Stimulated activated CD4-positive, alpha-beta T cell treated with anti-CD3 and anti-CD28 coated beads, Interleukin-4, amount 100 ng/mL, for 24 hours (primary cell): ENCODE measurements around the gene ERBIN.
"Not testable (repeated sequence)": the region's sequence is repeated elsewhere in the genome, so short reads cannot be mapped to it uniquely, and the experiment has no call there.

Experiments
- DNase-seq: peaks from one replicate; pipeline ENCODE4 v3.0.0-alpha.2; 2020

Gene ERBIN, protein sequence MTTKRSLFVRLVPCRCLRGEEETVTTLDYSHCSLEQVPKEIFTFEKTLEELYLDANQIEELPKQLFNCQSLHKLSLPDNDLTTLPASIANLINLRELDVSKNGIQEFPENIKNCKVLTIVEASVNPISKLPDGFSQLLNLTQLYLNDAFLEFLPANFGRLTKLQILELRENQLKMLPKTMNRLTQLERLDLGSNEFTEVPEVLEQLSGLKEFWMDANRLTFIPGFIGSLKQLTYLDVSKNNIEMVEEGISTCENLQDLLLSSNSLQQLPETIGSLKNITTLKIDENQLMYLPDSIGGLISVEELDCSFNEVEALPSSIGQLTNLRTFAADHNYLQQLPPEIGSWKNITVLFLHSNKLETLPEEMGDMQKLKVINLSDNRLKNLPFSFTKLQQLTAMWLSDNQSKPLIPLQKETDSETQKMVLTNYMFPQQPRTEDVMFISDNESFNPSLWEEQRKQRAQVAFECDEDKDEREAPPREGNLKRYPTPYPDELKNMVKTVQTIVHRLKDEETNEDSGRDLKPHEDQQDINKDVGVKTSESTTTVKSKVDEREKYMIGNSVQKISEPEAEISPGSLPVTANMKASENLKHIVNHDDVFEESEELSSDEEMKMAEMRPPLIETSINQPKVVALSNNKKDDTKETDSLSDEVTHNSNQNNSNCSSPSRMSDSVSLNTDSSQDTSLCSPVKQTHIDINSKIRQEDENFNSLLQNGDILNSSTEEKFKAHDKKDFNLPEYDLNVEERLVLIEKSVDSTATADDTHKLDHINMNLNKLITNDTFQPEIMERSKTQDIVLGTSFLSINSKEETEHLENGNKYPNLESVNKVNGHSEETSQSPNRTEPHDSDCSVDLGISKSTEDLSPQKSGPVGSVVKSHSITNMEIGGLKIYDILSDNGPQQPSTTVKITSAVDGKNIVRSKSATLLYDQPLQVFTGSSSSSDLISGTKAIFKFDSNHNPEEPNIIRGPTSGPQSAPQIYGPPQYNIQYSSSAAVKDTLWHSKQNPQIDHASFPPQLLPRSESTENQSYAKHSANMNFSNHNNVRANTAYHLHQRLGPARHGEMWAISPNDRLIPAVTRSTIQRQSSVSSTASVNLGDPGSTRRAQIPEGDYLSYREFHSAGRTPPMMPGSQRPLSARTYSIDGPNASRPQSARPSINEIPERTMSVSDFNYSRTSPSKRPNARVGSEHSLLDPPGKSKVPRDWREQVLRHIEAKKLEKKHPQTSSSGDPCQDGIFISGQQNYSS (N-terminal part only)

DNA sequence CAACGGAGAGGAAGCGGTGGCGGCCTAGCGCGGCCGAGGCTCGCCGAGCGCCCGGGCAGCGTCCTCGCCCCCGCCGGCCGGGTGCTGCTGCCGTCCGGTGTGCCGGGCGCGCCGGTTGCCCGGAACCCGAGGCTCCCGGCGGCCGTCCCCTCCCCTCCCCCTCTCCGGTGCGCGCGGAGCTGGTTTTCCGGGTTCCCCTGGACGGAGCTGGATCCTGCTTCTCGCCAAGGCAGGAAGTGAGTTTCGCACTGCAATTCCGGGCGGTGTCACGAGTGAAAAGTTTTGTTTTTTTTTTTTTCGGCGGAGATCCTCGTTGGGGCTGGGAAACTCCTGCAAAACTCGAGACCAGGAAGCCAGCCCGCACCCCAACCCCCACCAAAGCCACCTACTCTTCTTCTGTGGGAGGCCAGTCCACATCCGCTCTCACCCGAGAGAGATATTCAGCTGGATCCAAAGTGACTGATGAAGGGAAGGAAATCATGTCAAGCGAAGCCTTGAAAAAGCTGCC is at the start of gene ERBIN:
ERBIN (plus strand) TSS at position 300 of the 508 bp plus-strand sequence. CDS start 66,144 bp downstream, outside the sequence.
- peak; percentile 70 for DNase-seq

DNA sequence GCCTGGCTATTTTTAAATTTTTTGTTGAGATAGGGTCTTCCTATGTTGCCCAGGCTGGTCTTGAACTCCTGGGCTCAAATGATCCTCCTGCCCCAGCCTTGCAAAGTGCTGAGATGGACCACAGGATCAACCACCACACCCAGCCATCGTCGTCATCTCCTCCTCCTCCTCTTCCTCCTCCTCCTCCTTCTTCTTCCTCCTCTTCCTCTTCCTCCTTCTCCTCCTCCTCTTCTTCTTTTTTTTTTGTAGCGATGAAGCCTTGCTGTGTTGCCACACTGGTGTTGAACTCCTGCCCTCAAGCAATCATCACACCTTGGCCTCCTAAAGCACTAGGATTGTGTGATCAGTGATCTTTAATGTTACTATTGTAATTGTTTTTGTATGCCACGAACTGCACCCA is 49.4 kb upstream of the ERBIN start:
- no peak for DNase-seq

DNA sequence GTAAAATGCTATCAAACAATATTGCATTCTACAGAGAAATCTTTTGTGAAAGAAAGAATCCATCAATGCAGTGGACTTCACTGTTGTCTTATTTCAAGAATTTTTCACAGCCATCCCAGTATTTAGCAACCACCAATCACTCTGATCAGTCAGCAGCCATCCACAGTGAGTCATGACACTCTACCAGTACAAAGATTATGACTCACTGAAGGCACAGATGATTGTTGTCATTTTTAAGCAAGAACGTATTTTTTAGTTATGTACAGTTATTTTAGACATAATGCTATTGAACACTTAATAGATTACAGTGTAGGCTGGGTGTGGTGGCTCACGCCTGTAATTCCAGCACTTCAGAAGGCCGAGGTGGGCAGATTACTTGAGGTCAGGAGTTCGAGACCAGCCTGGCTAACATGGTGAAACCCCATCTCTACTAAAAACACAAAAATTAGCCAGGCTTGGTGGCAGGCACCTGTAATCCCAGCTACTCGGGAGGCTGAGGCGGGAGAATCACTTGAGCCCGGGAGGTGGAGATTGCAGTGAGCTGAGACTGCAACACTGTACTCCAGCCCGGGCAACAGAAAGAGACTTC is 46.6 kb upstream of the ERBIN start:
- DNase-seq: peak; percentile 15

DNA sequence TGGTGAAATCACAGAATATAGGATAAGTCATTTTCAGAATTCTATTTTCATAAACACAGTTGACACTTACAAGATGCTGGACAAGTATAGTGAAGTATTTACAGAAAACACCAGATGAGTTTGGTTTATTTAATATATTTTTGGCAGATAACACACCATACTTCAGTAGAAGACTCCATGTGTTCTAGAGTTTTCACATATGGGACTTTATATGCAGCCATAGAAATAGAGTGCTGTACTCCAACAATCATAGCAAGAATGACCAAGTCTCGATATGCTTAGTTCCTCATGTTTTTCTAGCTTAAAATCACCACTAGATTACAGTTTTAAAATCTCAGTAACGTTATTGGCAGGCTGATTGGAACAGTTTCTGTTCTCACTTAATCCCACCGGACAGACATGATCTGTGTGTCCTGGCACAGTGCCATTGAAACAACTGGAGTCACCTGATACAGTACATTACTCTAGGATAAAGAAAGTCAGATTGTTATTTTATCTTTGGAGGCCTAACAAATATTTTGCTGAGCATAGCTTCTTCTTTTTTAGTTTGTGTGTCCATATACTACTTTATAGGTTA is 45.8 kb upstream of the ERBIN start:
- DNase-seq: no peak

DNA sequence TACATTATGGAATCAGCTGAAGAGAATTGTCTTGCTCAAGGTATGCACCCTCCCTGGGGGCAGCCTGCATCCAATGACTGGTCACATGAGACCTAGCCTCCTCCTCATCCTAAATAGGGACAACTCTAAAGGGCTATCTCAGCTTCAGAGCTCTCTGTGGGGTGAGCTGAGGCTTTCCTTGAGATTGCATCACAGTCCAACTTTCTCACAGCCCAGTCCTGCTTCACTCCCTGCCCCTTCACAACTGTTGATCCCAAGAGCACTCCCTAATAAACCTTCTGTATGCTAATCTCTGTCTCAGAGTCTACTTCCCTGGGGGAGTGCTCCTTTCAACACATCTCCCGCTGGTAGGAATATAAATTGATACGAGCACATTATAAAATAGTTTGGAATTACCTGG is 44.1 kb upstream of the ERBIN start:
- DNase-seq: no peak

DNA sequence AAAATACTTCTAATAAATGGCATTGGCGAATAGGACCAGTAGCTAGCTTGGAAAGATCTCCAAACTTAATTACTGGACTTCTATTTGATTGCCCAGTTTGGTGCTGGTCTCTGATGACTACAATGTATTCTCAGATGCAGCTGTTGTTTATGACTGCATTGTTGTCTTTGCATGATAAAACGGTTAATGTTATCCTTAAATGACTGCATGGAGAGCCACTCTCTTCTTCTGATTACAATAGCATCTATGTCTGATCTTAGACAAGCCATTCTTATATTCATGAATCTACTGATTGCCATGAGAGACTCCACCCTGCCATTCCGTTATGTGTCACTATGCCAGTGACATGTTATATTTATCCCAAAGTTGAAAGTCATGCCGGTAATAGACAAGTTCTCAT is 42.9 kb upstream of the ERBIN start:
- DNase-seq: no peak

DNA sequence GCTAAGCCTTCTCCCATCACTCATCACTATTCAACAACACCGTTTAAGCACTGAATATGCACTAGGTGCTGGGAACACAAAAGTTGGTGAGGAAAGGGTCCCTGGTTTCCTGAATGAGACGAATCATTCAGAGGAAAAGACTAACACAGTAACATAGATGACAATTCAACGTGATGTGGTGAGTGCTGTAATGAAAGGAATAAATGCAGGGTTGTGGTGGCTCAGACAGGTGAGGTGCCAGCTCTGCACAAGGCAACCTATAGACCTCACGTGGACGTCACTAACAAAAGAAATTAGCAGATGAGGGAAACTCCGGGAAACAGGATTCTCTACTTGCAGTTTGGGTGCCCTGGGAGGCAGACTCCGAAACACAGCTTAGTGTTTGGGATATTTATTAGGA is 40.0 kb upstream of the ERBIN start:
- no peak for DNase-seq

DNA sequence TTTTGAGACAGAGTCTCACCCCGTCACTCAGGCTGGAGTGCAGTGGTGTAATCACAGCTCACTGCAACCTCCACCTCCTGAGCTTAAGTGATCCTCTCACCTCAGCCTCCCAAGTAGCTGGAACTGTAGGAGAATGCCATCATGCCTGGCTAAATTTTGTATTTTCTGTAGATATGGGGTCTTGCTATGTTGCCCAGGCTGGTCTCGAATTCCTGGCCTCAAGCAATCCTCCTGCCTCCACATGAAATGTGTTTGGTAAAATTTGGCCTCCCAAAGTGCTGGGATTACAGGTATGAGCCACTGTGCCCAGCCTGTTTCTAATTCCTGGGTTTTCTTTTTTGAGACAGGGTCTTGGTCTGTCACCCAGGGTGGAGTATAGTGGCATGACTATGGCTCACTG is 34.4 kb upstream of the ERBIN start:
- not testable (repeated sequence) for DNase-seq

DNA sequence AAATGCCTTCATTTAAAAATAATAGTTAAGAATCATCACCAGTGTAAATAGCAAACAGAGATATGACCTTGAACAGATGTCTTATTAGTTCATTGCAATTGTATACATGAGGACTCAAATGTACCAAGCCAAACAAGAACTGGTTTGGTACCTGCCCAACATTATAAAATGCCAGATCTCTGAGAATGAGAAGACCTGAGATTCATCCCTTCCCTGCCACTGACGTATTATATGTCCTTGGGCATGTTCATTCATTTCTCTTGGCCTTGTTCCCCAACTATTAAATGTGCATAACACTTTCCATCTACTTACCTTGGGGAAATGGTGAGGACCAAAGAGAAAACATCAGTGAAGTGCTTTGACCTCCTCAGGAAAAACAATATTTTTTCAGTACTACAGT is 33.6 kb upstream of the ERBIN start:
- no peak for DNase-seq

DNA sequence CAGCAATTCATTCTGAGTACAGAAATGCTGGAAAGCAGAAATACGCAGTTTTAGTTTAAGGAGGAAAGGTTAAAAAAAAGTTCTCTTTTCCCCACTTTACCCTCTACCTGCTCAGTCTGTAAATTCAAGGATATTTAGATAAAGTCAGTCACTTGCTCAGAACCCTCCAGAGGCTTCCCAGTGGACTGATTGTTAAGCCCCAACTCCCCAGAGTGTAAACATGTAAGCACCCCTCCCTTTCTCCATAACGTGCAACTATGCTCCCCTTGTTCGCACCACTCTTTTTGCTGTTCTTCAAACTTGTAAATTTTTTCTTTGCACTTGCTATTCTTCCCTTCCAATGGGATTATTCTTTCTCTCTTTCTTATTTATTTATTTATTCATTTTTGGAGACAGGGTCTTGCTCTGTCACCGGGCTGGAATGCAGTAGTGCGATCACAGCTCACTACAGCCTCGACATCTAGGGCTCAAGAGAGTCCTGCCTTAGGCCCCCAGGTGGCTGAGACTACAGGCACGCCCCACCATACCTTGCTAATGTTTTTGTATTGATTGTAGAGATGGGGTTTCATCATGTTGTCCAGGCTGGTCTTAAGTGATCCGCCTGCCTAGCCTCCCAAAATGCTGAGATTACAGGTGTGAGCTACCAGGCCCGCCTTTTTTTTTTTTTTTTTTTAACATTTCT is 32.5 kb upstream of the ERBIN start:
- no peak for DNase-seq

DNA sequence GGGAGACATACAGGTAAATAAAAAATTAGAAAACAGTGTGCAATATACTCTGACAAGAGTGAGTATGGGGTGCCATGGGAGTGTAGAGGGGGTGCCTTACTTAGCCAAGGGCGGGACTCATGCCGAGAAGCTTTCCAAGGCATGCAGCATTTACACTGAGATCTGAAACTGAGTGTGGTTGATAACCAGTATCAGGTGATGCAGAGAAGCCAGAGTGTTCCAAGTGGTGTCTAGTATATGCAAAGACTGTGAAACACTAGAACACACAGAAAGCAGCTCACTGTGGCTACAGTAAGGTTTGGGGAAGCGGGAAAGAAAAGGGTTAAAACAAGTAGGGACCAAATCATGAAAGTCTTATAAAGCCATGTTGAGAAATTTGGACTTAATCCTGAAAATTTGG is 30.5 kb upstream of the ERBIN start:
- DNase-seq: no peak

DNA sequence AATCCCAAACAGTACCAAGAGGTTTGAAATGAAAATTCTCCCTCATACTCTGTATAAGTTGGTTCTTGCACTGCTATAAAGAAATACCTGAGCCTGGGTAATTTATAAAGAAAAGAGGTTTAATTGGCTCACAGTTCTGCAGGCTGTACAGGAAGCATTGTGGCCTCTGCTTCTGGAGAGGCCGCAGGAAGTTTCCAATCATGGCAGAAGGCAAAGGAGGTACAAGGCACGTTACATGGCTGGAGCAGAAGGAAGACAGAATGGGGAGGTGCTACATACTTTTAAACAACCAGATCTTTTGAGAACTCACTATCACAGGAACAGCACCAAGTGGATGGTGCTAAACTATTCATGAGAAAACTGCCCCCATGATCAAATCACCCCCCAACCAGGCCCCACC is 25.6 kb upstream of the ERBIN start:
- DNase-seq: no peak

DNA sequence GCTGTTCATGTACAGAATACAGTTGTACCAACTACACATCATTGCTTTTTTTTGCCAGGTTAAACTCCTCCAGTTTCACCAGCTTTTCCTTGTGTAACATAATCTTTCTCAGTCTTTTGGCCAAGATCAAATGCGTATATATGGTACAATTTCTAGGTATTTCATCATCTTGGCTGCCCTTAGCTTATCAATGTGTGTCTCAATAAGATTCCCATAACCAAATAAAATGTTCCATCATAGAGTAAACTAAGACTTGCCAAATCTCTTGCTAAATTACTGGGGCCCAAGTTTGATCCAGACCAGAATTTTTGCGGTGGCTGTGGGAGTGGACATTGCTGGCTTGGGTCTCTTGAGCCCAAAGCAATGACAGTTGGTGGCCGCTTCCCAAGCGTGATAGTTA is 24.3 kb upstream of the ERBIN start:
- DNase-seq: no peak

DNA sequence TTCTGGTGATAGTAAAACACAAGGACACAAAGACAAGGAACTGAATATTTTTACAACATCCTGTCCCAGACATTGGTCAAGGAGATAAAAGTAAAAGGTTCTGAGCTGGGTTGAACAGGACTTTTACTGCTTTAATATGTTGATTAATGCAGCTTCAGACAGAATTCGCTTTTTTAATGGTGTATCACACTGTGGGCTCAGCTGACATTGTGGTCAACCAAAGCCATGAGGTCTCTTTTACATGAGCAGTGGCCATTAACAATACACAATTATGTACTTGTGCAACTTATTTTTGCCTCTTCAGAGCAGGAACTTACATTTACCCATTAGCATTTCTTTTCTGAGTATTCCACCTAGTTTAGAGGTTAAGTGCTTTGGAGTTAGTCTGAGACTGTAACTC is 22.8 kb upstream of the ERBIN start:
- DNase-seq: no peak

DNA sequence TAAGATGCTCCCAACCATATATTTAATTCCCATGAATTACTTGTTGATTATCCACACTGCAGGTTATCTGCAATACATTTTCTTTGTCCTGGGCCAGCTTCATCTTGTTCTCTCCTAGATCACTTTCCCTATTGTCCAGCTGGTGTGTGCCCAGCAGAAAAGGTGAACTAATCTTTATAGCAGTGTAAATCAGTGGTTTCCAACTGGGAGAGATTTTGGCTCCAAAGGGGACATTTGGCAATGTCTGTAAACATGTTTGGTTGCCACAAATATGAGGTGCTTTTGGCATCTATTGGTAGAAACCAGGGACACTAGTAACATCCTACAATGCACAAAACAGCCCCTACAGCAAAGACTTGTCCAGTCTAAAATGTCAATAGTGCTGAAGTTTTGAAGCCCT is 20.1 kb upstream of the ERBIN start:
- no peak for DNase-seq

DNA sequence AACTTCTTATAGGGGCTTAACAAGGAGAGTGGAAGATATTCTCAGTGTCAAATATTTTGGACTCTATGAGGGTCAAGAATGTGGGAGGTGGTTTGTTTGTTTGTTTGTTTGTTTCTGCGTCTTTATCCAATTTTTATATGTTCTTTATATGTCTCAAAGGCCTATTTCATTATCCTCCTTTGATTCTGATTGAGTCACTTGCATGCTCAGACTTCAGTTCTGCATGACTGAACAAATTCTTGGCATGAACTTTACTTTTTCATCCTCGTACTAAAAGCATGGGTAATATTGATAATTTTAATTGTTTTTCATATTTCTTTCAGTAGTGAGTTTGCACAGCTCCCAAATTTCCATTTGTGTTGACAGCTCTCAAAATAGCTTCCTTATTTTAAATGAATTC is 19.2 kb upstream of the ERBIN start:
- no peak for DNase-seq

DNA sequence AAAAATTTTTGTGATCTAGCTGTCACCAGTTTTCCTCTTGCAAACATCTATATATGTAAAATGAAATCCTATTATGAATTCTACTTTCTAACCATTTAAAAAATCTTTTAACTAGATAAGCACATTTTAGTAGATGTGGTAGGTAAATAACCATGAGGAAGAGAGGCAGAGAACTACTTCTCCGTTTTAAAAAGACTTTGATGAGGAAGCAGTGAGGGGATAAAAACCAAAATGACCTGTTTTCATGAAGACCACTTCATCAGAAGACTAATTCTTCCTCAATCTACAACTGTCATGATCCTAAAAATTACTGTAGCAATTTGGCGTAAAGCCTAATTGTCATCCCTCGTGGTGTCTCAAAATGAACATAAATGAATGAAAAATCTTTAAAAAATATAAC is 15.7 kb upstream of the ERBIN start:
- DNase-seq: no peak

DNA sequence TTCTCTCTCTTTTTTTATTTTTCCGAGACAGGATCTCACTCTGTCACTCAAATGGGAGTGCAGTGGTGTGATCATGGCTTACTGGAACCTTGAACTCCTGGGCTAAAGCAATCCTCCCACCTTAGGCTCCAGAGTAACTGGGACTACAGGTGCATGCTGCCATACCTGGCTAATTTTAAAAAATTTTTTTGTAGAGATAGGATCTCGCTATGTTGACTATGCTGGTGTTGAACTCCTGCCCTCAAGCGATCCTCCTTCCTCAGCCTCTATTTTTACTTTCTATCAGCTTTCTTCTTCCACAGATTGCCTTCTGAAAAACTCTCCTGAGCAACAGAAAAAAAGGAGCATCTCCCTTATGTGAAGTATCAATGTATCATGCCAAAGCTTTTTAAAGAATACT is 14.1 kb upstream of the ERBIN start:
- no peak for DNase-seq

DNA sequence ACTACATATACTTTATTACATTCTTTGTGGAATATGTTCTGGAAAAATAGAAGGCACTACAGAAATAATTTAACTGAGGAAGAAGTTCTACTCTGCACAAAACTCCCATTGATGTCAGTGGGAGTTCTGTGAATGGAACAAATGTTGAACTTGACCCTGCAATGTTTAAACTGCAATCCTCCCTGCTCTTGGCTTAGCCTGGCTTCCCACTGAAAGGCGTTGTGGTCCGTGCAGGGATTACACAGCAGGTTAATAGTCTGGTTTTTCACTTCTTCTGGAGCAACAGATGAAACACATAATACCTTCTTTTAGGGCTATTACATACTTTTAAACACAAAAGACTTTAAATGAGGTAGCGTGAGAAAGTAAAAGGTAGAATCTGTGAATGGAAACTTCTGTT is 12.9 kb upstream of the ERBIN start:
- DNase-seq: no peak

DNA sequence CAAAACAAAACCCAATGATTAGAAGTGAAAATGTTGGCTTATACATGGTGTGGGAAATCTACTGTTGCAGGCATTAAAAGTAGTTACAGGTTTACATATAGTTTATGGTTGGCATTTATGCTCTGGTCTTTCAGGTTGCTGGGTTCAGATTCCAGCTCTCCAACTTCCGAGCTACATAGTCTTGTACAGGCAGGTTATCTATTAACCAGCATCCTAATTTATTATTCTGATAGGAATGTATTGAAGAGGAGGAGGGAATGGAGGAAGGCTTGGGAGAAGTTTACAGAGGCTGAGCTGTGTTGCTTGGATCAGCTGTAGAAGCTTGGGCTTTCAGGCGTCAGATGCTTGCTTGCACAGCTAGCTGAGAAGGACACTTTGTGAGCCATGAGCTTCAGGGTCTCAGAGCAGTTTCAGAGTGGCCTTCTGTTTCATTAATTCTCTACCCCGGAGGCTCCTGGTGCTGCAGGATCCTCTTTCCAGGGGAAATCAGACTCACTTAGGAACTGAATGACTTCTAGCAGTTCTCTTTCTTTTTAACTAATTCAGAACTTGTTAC is 11.7 kb upstream of the ERBIN start:
- no peak for DNase-seq

DNA sequence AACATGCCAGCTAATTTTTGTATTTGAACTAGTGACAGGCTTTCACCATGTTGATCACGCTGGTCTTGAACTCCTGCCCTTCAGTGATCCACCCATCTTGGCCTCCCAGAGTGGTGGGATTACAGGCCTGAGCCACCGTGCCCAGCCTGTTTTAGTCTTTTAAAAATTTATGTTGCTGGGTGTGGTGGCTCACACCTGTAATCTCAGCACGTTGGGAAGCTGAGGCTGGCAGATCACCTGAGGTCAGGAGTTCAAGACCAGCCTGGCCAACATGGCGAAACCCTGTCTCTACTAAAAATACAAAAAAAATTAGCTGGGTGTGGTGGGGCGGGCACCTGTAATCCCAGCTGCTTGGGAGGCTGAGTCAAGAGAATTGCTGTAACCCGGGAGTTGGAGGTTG is 10.7 kb upstream of the ERBIN start:
- DNase-seq: not testable (repeated sequence)
